Esophagus squamous epithelium (tissue), 4 donors: ENCODE data around the gene ITIH2.
"Not testable (repeated sequence)": the region's sequence is repeated elsewhere in the genome, so short reads cannot be mapped to it uniquely, and the experiment has no call there.

ENCODE experiments used
- CTCF ChIP-seq, 6 experiments: fragments of 450-650 bp in 4 of 6; fragments of 200-600 bp in 2 of 6; sonication (generic) in 2 of 6; IDR thresholded peaks; one replicate each; pipeline ENCODE4 v1.5.1; 2016 to 2019; ENCODE audit warnings: antibody characterized with exemption in 6 of 6, mild to moderate bottlenecking in 4 of 6, moderate library complexity in 4 of 6
- POLR2A ChIP-seq, 4 donors: fragments of 450-650 bp; IDR thresholded peaks; one replicate each; pipeline ENCODE4 v1.6.1; 2017; ENCODE audit warnings: antibody characterized with exemption in 4 of 4, mild to moderate bottlenecking in 4 of 4, moderate library complexity in 3 of 4

GRCh38 chr10:7690885-7691597 is 12.1 kb upstream of the ITIH2 start:
- TF ChIP-seq POLR2A, CTCF (IDR thresholded peaks at IDR 0.05): not testable (repeated sequence)
